ENCODE data around the gene P3H4.

- TF ChIP-seq CTCF (conservative IDR thresholded peaks at IDR 0.05; ENCODE audit: low read depth, low read length) (no peak), EZH2 (IDR thresholded peaks at IDR 0.05; ENCODE audit: low read length, unreplicated experiment) (no peak)
Measured at GRCh38 chr17:41777157-41777573, 34.6 kb downstream of the P3H4 start.
